ENCODE results near the gene TTLL8. TPM values are rescaled to one million over a fixed set of nuclear protein-coding genes. Genes with fewer than 3 reads are reported as not detected.
"Not testable (repeated sequence)": the region's sequence is repeated elsewhere in the genome, so short reads cannot be mapped to it uniquely, and the experiment has no call there.

TTLL8 gene
- polyA plus RNA-seq, 3 donors: not detected

DNA sequence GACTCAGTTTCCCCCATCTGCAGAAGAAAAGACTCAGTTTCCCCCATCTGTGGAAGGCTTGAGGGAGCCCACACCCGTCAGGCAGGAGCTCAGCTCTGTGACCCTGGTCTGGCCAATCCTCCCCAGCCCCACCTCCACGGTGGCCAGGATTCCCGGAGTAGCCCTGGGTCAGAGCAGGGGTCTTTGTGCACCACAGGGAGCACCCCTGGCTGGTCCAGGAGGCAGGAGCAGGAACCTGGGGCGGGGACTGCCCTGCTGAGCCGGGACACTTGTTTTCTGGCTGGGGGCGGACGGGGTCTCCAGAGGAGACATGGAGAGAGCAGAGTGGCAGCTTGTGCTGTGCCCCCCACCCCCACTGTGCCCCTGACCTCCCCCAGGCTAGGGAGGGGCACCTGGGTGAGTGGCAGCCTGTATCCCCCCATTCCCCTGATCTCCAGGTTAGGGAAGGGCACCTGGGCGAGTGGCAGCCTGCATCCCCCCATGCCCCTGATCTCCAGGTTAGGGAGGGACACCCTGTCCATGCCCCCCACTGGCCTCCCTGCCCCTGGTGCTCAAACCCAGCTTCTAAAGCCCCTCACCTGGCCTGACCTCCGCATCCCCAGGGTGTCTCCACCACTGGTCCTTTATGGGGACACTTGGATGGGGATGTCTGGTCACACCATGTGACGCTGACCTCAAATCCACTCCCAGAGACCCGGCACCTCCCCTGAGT lies 64.3 kb downstream of the TTLL8 start:
- no peak for DNase-seq (ENCODE audit: low read depth in 3 of 3, low spot score in 2 of 3)

DNA sequence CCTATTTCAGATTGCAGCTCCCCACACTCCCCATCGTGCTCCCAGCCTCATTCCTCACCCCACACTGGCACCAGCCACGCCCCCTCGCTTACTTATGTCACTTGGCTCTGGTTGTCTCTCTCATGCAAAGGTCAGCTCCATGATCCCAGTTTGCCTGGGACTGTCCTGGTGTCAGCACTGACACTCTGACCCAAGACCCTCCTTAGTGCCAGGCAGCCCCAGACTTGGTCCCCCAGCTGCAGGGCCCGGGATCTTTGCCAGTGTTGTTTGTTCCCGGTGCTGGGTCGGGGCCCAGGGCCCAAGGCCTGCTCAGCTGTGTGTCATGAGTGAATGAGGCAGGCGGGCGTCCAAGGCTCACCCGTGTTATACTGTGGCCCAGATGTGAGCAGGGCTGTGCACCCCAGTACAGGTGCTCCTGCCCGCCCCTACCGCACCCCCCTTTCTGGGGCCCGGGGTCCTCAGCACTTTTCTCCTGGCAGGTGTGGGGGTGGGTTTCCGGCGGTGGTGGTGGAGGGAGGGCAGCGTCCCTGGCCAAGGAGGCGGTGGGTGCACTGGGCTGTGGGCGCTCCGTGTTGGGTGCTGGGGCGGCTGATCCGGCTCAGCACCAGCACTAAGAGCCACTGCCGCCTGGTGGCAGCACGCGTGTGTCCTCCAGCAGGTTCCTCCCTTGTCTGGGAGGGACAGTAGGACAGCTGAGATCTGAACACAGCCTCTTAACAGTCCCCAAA lies 65.0 kb downstream of the TTLL8 start:
- DNase-seq (ENCODE audit: low read depth in 3 of 3, low spot score in 2 of 3): no peak

DNA sequence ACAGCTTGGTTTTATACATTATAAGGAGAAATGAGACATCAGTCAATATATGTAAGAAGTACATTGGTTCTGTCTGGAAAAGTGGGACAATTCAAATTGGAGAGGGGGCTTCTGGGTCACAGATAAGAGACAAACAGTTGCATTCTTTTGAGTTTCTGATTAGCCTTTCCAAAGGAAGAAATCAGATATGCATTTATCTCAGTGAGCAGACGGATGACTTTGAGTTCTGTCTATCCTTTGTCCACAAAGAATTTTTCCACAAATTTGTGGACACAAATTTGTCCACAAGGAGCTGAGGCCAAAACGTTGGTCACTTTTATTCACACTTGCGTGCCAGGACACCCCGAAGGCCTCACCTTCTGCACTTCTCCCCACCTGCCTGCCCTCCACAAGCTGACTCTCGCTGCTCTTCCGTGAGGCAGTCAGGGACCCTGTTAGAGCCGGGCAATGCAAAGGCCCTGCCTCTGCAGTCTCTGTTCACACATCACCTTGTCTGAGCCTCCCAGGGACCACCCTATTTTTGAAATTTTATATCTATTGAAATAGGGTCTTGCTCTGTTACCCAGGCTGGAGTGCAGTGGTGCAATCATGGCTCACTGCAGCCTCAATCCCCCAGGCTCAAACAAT lies 66.1 kb downstream of the TTLL8 start:
- DNase-seq (ENCODE audit: low read depth in 3 of 3, low spot score in 2 of 3): no peak

DNA sequence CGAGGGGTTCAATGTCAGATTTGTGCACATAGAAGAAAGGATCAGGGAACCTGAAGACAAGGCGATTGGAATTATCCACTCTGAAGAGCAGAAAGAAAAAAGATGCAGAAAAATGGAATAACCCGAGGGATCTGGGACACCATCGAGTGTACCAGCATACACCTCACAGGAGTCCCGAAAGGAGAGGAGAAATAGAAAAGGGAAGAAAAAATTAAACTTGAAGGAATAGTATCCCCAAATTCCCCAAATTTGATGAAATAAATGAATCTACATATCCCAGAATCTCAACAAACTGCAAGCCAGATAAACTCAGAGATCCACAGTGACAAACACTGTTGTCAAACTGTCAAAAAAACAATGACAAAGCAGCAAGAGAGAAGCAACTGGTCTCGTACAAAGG lies 66.9 kb downstream of the TTLL8 start:
- DNase-seq (ENCODE audit: low read depth in 3 of 3, low spot score in 2 of 3): no peak

DNA sequence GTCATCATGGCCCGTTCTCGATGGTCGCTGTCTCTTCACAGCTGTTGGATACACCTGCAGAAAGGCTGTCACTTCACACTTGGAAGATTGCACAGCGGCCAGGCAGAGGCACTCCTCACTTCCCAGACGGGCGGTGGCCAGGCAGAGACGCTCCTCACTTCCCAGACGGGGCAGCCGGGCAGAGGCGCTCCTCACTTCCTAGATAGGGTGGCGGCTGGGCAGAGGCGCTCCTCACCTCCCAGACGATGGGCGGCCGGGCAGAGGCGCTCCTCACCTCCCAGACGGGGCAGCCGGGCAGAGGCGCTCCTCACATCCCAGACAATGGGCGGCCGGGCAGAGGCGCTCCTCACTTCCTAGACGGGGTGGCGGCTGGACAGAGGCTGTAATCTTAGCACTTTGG lies 68.3 kb downstream of the TTLL8 start:
- not testable (repeated sequence) for DNase-seq (ENCODE audit: low read depth in 3 of 3, low spot score in 2 of 3)

DNA sequence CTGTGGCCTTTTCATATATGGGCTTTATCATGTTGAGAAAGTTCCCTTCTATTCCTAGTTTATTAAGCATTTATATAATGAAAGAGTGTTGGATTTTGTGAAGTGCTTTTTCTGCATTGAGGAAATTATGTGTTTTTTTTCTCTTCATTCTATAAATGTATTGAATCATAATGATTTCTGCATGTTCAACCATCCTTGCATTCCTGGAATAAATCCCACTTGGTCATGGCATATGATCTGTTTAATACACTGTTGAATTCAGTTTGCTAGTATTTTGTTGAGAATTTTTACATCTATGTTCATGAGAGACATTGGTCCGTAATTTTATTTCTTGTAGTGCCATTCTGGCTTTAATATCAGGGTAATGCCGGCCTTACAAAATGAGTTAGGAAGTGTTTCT lies 71.8 kb downstream of the TTLL8 start:
- no peak for DNase-seq (ENCODE audit: low read depth in 3 of 3, low spot score in 2 of 3)

DNA sequence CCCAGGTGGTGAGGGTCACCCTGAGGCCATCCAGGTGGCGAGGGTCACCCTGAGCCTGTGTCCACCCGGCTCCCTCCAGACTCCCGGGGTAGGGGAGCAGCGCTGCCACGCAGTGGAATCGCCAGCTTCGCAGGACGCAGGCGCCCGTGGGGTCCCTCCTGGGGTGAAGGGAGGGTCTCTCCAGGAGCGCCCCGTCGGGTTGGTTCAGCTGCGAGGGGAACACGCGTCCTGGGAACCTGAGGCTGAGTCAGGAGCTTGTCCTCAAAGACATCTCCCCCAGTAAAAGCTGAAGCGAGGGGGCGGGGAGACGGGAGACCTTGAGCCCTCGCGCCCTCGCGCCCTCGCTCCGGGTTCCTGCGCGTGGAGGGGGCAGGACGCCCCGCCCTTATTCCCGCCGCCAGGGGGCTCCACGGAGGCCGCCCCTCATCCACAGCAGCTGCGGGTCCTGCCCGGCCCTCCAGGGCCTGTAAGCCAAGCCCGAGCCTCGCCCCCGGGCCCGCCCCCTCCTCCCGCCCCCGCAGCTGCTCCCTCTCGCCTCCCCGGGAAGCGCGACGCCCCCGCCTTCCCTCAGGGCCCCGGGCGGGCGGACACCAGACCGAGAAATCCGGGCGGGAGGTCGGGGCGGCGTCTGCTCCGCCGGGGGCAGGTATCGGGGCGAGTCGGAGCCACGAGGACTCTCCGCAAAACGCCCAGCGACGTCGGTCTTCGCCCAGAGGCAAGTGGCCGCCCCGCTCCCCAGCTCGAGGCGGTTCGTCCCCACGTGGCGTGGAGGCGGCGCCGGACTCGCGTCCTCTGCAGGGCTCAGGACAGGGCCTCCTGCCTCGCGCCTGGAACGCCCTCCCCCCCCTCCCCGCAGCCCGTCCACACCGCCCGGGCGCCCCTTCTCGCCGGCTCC lies 74.7 kb downstream of the TTLL8 start:
- DNase-seq (ENCODE audit: low read depth in 3 of 3, low spot score in 2 of 3): no peak

DNA sequence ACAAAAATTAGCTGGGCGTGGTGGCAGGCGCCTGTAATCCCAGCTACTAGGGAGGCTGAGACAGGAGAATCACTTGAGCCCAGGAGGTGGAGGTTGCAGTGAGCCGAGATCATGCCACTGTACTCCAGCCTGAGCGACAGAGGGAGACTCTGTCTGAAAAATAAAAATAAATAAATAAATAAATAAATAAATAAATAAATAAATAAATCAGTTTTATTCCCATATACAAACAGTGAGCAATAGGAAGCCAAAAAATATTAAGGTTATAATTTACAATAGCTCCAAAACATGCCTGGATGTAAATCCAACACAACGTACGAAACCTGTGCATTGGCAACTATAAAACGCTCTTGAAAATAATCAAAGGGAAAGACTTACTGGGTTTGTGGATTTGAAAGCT lies 76.3 kb downstream of the TTLL8 start:
- DNase-seq (ENCODE audit: low read depth in 3 of 3, low spot score in 2 of 3): not testable (repeated sequence)

DNA sequence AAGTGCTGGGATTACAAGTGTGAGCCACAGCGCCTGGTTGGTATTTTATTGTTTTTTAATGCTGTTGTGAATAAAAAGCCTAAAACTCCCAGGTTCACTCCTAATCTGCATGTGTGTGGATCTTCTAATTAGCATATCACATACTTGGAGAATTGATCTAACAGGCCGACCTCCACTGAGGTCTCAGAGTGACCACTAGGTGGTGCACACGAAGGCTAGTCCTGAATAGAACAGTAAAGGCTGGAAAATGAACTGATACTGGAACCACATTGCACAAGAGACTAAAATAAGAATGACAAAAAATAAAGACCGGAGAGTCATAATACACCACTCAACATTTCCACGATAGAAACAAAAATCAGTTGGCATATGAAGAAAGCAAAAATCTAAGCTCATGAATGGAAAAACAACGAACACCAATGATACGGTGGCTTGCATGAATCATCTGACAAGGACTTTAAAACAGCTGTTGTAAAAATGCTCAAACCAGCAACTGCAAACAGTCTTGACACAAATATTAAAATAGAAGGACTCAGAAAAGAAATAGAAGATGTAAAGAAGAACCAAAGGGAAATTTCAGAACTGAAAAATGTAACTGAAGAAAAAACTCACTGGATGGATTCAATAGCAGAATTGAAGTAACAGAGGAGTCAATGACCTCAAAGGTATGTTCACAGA lies 78.4 kb downstream of the TTLL8 start:
- DNase-seq (ENCODE audit: low read depth in 3 of 3, low spot score in 2 of 3): no peak

DNA sequence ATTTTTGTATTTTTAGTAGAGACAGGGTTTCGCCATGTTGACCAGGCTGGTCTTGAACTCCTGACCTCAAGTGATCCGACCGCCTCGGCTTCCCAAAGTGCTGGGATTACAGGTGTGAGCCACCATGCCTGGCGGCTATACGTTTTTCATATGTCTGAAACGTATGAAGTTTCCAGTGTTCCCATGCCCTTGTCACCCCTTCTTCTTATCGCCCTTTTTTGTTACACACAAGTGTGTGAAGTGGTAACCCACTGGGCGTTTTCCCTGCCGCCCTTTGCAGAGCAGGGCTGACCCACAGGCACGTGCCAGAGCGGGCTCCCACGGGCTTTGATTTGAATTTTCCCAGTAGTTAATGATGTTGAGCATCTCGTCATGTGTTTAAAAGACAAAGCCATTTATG lies 80.5 kb downstream of the TTLL8 start:
- DNase-seq (ENCODE audit: low read depth in 3 of 3, low spot score in 2 of 3): no peak

DNA sequence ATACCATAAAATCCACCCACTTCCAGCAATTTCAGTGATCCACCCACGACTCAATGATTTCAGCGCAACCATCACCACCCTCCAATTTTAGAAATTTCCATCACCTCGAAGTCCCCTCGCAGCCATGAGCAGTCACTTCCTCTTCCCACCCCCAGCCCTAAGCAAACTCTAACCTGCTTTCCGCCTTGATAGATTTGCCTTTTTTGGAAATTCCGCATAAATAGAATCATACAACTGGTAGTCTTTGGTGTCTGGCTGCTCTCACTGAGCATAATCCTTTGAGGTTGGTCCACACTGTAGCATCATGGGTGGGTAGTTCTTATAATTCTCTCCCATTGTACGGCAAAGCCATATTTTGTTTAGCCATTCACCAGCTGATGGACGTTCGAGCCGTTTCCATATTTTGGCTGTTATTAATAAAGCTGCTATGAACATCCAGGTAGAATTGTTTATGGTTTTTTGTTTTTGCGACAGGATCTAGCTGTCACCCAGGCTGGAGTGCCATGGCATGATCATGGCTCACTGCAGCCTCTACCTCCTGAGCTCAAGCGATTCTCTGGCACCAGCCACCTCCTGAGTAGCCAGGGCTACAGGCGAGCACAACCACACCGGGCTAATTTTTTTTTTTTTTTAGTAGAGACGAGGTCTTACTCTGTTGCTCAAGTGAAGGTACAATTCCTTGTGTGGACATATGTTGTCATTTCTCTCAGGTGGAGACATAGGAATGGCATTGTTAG lies 81.5 kb downstream of the TTLL8 start:
- no peak for DNase-seq (ENCODE audit: low read depth in 3 of 3, low spot score in 2 of 3)

DNA sequence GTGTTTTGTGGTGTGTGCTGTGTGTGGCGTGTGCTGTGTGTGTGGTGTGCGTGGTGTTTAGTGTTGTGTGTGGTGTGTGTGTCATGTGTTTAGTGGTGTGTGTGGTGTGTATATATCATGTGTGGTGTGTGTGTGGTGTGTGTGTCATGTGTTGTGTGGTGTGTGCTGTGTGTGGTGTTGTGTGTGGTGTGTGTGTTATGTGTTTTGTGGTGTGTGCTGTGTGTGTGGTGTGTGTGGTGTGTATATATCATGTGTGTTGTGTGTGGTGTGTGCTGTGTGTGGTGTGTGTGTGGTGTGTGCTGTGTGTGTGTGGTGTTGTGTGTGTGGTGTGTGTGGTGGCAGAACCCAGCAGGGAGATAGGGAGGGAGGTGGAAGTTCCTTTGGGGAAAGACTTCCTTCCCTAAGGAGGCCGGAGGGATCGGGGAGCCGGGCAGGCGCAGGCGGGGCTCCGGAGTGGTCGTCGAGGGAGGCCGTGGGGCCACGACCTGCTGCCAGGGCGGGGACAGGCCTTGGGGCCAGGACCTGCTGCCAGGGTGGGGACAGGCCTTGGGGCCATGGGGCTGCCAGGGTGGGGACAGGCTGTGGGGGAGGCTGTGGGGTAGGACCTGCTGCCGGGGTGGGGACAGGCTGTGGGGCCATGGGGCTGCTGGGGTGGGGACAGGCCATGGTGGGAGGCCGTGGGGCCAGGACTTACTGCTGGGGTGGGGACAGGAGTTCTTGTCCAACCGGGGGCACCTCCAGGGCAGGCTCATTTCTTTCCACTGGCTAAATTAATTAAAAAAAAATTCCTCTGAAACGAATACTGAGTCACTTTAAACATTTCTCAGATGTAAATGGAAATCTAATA lies 82.3 kb downstream of the TTLL8 start:
- no peak for DNase-seq (ENCODE audit: low read depth in 3 of 3, low spot score in 2 of 3)

DNA sequence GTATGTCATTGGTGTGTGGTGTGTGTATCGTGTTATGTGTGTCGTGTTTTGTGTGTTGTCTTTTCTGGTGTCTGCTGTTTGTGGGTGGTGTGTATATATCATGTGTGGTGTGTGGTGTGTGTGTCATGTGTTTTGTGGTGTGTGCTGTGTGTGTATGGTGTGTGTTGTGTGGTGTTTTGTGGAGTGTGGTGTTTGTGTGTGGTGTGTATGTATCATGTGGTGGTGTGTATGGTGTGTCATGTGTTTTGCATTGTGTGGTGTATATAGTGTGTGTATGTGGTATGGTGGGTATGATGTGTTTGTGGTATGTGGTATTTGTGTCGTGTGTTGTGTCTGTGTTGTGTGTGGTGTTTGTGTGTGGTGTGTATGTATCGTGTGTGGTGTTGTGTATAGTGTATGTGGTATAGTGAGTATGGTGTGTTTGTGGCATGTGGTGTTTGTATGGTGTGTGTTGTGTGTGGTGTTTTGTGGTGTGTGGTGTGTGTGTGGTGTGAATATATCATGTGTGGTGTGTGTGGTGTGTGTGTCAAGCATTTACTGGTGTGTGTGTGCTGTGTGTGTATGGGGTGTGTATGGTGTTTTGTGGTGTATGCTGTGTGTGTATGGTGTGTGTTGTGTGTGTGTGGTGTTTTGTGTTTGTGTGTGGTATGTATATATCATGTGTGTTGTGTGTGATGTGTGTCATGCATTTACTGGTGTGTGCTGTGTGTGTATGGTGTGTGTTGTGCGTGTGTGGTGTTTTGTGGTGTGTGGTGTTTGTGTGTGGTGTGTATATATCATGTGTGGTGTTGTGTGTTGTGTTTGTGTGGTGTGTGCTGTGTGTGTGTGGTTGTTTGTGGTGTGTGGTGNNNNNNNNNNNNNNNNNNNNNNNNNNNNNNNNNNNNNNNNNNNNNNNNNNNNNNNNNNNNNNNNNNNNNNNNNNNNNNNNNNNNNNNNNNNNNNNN lies 84.8 kb downstream of the TTLL8 start:
- no peak for DNase-seq (ENCODE audit: low read depth in 3 of 3, low spot score in 2 of 3)

DNA sequence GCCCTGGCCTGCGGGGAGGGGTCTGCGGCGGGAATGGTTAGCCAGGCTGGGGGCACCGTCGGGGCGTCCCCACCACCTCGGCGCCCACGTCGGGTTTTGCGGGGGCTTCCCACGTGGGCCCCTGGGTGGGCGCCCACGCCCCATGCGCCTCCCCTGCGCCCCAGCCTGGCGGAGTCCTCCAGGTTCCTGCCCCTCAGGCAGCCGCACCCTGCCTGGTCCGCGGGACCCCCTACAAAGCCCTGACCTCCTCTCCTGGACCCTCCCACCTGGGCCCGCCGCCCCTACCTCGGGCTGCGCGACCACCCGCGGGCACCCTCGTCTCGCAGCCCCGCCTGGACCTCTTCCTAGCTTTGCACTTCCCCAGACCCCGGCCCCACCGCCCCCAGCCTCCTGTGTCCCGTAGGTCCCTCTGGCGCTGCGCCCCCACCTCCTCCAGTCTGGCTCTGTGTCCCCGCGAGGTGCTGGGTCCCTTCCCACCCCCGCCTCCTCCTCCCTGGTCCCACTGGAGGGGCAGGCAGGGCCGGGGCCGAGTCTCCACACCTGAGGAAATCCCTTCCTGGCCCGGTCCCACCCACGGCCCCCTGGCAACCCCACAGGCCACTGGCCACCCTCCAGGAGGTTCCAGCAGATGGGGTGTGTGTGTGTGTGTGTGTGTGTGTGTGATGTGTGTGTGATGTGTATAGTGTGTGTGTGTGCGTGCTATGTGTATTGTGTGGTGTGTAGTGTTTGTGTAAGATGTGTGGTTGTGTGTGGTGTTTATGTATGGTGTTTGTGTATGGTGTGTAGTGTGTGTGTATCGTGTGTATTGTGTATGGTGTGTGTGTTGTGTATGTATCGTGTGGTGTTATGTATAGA lies 85.7 kb downstream of the TTLL8 start:
- no peak for DNase-seq (ENCODE audit: low read depth in 3 of 3, low spot score in 2 of 3)

DNA sequence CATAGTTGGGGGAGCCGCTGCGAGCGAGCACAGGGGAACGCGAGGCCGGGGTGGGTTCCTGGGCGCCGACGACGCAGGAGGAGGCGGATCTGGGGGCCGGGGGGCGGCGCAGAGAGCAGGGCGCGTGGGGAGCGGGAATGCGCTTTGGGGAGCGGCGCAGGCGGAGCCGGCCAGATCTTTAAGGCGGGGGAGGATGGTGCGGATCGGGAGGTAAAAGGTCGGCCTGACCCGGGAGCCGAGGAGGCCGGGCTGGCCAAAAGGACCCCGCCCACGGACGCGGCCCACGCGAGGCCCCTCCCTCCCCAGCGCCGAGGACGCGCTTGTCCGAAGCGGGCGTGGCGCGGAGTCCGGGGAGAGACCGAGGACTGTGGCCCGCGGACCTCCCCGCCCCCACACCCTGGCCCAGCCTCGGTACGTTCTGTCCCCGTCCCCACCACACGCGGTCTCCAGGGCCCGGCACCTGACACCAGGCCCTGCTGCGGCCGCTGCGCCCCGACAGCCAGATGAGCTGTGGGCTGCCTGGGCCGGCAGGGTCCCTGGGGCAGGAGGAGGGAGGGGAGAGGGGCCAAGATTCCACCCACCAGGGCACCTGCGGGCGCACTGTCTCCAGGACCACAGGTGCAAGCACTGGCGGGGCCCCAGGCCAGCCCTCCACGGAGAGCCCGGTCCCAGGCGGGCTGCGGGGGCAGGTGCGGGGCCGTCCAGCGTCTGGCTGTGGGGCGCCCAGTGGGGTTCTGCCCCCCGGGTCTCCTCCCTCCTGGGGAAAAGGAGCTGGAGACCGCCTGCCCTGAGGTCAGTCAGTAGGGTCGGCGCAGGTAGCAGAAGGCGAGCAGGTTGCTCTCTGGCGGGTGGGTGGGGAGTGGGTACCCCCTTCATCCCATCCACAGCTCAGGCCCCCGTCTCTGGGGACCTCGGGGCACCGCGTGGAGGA lies 86.6 kb downstream of the TTLL8 start:
- DNase-seq (ENCODE audit: low read depth in 3 of 3, low spot score in 2 of 3): no peak

All from right renal cortex interstitium (tissue), 3 donors.